HepG2 (cell line): ENCODE data around the gene CLEC16A. TPM values are rescaled to one million over a fixed set of nuclear protein-coding genes. Genes with fewer than 3 reads are reported as not detected.

Experiments used
- ATAC-seq: fragments of 200-7000 bp; cut with Tn5 transposase; 3 replicates; pipeline ENCODE4 v1.9.1; 2020; ENCODE audit warnings: mild to moderate bottlenecking, moderate library complexity
- BruUV-seq: library from RNA; stranded (reverse); fragments of 400-500 nt; replicated peaks from 2 replicates; lab custom pipeline; 2021; lab: Mats Ljungman, UMichigan
- CTCF ChIA-PET: fragments of 300-600 bp; formaldehyde crosslinking; extraction: SDS; loops from one replicate; lab custom pipeline; 2021; ENCODE audit warnings: low total read pairs, inconsistent platforms, low intra/inter-chr PET ratio; lab: Yijun Ruan, JAX
- POLR2A ChIA-PET: fragments of 350-600 bp; sonication (Branson Sonifier 250); formaldehyde crosslinking; loops from one replicate; lab custom pipeline; 2020; ENCODE audit warnings: antibody characterized with exemption, inconsistent platforms; lab: Yijun Ruan, JAX
- DNase-seq: peaks from one replicate; pipeline ENCODE4 v3.0.0-alpha.2; 2015; ENCODE audit warnings: low spot score
- FAIRE-seq: peaks from 3 replicates; lab custom pipeline; 2011; peaks lifted over from hg19 to GRCh38; lab: Jason Lieb, UNC
- H2AFZ ChIP-seq: one replicate; pipeline ENCODE4 v1.6.1; 2011; ENCODE audit warnings: low read length, inconsistent platforms
- H3K27ac ChIP-seq: fragments of 300-600 bp; 3 replicates; pipeline ENCODE4 v1.8.0; 2011; ENCODE audit warnings: mixed run types, mild to moderate bottlenecking, mixed read lengths, low read length, inconsistent platforms; ENCODE audit not compliant: insufficient read depth; ENCODE audit errors: extremely low read length
- H3K27me3 ChIP-seq, 2 experiments: fragments of 200-600 bp in 1 of 2; 2 replicates in 1 of 2; 3 replicates in 1 of 2; pipeline versions ENCODE4 v1.6.0 to v1.8.0; 2011; ENCODE audit warnings: low read length in 2 of 2, mild to moderate bottlenecking in 2 of 2, moderate library complexity in 2 of 2, inconsistent platforms in 1 of 2; ENCODE audit not compliant: insufficient read depth in 2 of 2, control insufficient read depth in 1 of 2
- H3K36me3 ChIP-seq, 2 experiments: fragments of 200-600 bp in 1 of 2; replicated peaks in 1 of 2; 2 replicates in 1 of 2; 3 replicates in 1 of 2; pipeline versions ENCODE4 v1.5.1 to v1.8.0; 2011; ENCODE audit warnings: low read length in 2 of 2, inconsistent platforms in 1 of 2; ENCODE audit not compliant: insufficient read depth in 2 of 2, control insufficient read depth in 1 of 2
- H3K4me1 ChIP-seq: 2 replicates; pipeline ENCODE4 v1.5.1; 2012; ENCODE audit warnings: low read length, inconsistent platforms; ENCODE audit not compliant: insufficient read depth
- H3K4me2 ChIP-seq: 2 replicates; pipeline ENCODE4 v1.6.0; 2011; ENCODE audit warnings: low read depth, low read length, inconsistent platforms
- H3K4me3 ChIP-seq, 3 experiments: fragments of 200-600 bp in 1 of 3; sonication (generic), shearing (Covaris generic) in 1 of 3; replicated peaks in 1 of 3; 2 replicates each; pipeline ENCODE4 v1.5.1; 2011 to 2016; ENCODE audit warnings: low read length in 3 of 3, inconsistent platforms in 2 of 3, low read depth in 2 of 3, mild to moderate bottlenecking in 2 of 3, control low read depth in 1 of 3, mixed read lengths in 1 of 3; ENCODE audit not compliant: insufficient read depth in 1 of 3
- H3K79me2 ChIP-seq: one replicate; pipeline ENCODE4 v1.6.1; 2011; ENCODE audit warnings: low read length, inconsistent platforms; ENCODE audit not compliant: insufficient read depth
- H3K9ac ChIP-seq: 2 replicates; pipeline ENCODE4 v1.6.0; 2011; ENCODE audit warnings: mild to moderate bottlenecking, low read depth, low read length, inconsistent platforms; ENCODE audit not compliant: insufficient read depth
- H3K9me3 ChIP-seq: 2 replicates; pipeline ENCODE4 v1.5.1; 2012; ENCODE audit warnings: mild to moderate bottlenecking, low read length
- H4K20me1 ChIP-seq: 2 replicates; pipeline ENCODE4 v1.6.0; 2011; ENCODE audit warnings: inconsistent platforms, mild to moderate bottlenecking, low read length, moderate library complexity; ENCODE audit not compliant: insufficient read depth
- AKNA ChIP-seq: sonication (generic); formaldehyde crosslinking; IDR thresholded peaks from 2 replicates; pipeline ENCODE4 v1.4.0; 2020; ENCODE audit warnings: missing genetic modification reagents, borderline replicate concordance
- KAT7 ChIP-seq: IDR thresholded peaks from 2 replicates; pipeline ENCODE4 v1.6.1; 2018; ENCODE audit warnings: borderline replicate concordance, missing compliant biosample characterization
- PPARG ChIP-seq: conservative IDR thresholded peaks from 2 replicates; pipeline ENCODE4 v1.6.1; 2016; ENCODE audit warnings: missing biosample characterization, missing genetic modification reagents
- ZBTB26 ChIP-seq: IDR thresholded peaks from 2 replicates; pipeline ENCODE4 v1.6.1; 2016; ENCODE audit warnings: missing compliant biosample characterization, missing genetic modification reagents, borderline replicate concordance
- ZNF407 ChIP-seq: sonication (generic); formaldehyde crosslinking; IDR thresholded peaks from one replicate; pipeline ENCODE4 v1.5.1; 2020; ENCODE audit warnings: mild to moderate bottlenecking, missing genetic modification reagents; ENCODE audit errors: not compliant biosample characterization
- WGBS: methylation state at CpG from one replicate; pipeline ENCODE4 v1.1.6; 2017; ENCODE audit warnings: low lambda C conversion rate; 5-methylcytosine and 5-hydroxymethylcytosine counted together
- in situ Hi-C: cut with HindIII; loops from 2 replicates; pipeline ENCODE4 v1.10.0; 2017; ENCODE audit warnings: low pct_unique_long_range_greater_than_20kb; ENCODE audit not compliant: extremely low pct_ligation_motif_present
- intact Hi-C: fragments of 100-400 bp; cut with micrococcal nuclease; formaldehyde crosslinking; loops from one replicate; pipeline ENCODE4 v1.10.0; 2022; ENCODE audit not compliant: unreplicated experiment
- polyA plus RNA-seq, 8 experiments: library from polyadenylated mRNA; depleted of rRNA in 3 of 8; stranded (reverse) in 7 of 8; unstranded in 1 of 8; fragments of >200 nt; fragmentation: Illumina TruSeq in 4 of 8; extraction: Trizol in 4 of 8; gene quantifications; 2 replicates each; pipeline versions ENCODE4 v1.2.1 to v1.2.3, GENCODE V29; 2011 to 2016; ENCODE audit warnings: low read depth in 4 of 8, missing spikeins in 1 of 8, mixed read lengths in 1 of 8; ENCODE audit not compliant: insufficient read depth in 1 of 8
- total RNA-seq, 5 experiments: library from RNA; depleted of rRNA; stranded (reverse); fragments of >200 nt; fragmentation: Illumina TruSeq; extraction: Trizol; gene quantifications; 2 replicates each; pipeline ENCODE4 v1.2.3, GENCODE V29; 2016; ENCODE audit warnings: low read depth in 1 of 5

CLEC16A gene
- total and polyA plus RNA-seq, 2 of the 13 experiments (the other 11 are each of a cell fraction or from before 2014, with no cell fraction given), result 8.5 to 10.3 TPM

GRCh38 chr16:10940501-10941079, 3.8 kb upstream of the CLEC16A start (continued):
- TF ChIP-seq AKNA (CRISPR knock-in tag) (no peak), KAT7 (no peak), PPARG (CRISPR knock-in tag) (no peak)

GRCh38 chr16:10941127-10941933, 3.0 kb upstream of the CLEC16A start:
- peak overlapping the region; percentile 83 for H3K9ac ChIP-seq
- H2AFZ ChIP-seq, result no peak overlapping the region
- peaks cover 0 to 4% of the 10 kb centered on the region in 2 experiments; a peak in 2 of 5 replicates for H3K36me3 ChIP-seq
- peaks cover 45% of the 10 kb centered on the region for H4K20me1 ChIP-seq
- ATAC-seq (peak; percentile 0; the same call in 1 of the 3 replicates), DNase-seq (no peak), FAIRE-seq (no peak)
- peak overlapping the region; percentile 97 for H3K4me2 ChIP-seq
- no TSS peak for BruUV-seq
- in situ Hi-C loops, result no loop called here
- H3K79me2 ChIP-seq, result peaks cover 66% of the 10 kb centered on the region
- 3% methylated on average over 24 of the region's 36 CpGs for WGBS
- H3K4me3 ChIP-seq, result peak overlapping the region; percentile 70 to 82 (median 76)
- peaks cover 77% of the 10 kb centered on the region for H3K4me1 ChIP-seq
- H3K9me3 ChIP-seq, result no peaks in the 10 kb centered on the region
- ChIA-PET POLR2A (interaction anchor here (0.9 to 4.5 kb wide), 5 partner anchors 9 to 315 kb away, joined by 3 to 60 read pairs (median 4); partner anchors contain the start of genes NUBP1 and SOCS1), CTCF (no interaction called here)
- no peaks in the 10 kb centered on the region; a peak in 1 of 5 replicates for H3K27me3 ChIP-seq
- peak overlapping the region; percentile 7 for H3K27ac ChIP-seq
- intact Hi-C loops, result no loop called here
- TF ChIP-seq ZNF407 (CRISPR knock-in tag) (no peak), ZBTB26 (no peak)
